ENCODE measurements around the gene TBCK.
"Not testable (repeated sequence)": the region's sequence is repeated elsewhere in the genome, so short reads cannot be mapped to it uniquely, and the experiment has no call there.

TBCK gene

GRCh38 chr4:106140601-106141000 lies 175.4 kb downstream of the TBCK start:
- peaks cover 0 to 2% (median under 1%) of the 10 kb centered on the region in 4 experiments for H3K36me3 ChIP-seq (ENCODE audit: control insufficient read depth in 4 of 4, insufficient read depth in 4 of 4, low read length in 3 of 4)
- no peak for DNase-seq
- CTCF ChIA-PET = no interaction called here
- no peaks in the 10 kb centered on the region for H3K4me1 ChIP-seq (ENCODE audit: control extremely low read depth in 1 of 4, control insufficient read depth in 4 of 4, insufficient read depth in 4 of 4, low read length in 3 of 4)
- no peaks in the 10 kb centered on the region for H3K27me3 ChIP-seq (replicated peaks in 2 of 5; ENCODE audit: control insufficient read depth in 4 of 5, insufficient read depth in 5 of 5, low read length in 4 of 5)
- POLR2A ChIA-PET = no interaction called here
- no peak overlapping the region for H3K4me3 ChIP-seq (ENCODE audit: control insufficient read depth in 1 of 7, extremely low read depth in 1 of 7, insufficient read depth in 4 of 7, low read depth in 2 of 7, low read length in 6 of 7)
- H3K27ac ChIP-seq (ENCODE audit: insufficient read depth in 1 of 2, low read depth in 1 of 2, low read length in 2 of 2, poor library complexity in 1 of 2, severe bottlenecking in 2 of 2) = no peak overlapping the region
- H3K9me3 ChIP-seq (ENCODE audit: control extremely low read depth in 1 of 5, control insufficient read depth in 4 of 5, insufficient read depth in 2 of 5, low read depth in 1 of 5, low read length in 4 of 5) = peaks cover 0 to 3% (median 0%) of the 10 kb centered on the region in 5 experiments
- WGBS (ENCODE audit: insufficient coverage) = no CpG with 5 or more reads among the region's 1 CpG

GRCh38 chr4:106136777-106137331 lies 179.2 kb downstream of the TBCK start:
- CTCF ChIA-PET = no interaction called here
- no peak for DNase-seq
- peaks cover 3 to 15% (median 4%) of the 10 kb centered on the region in 4 experiments for H3K36me3 ChIP-seq (ENCODE audit: control insufficient read depth in 4 of 4, insufficient read depth in 4 of 4, low read length in 3 of 4)
- POLR2A ChIA-PET = no interaction called here
- no peaks in the 10 kb centered on the region for H3K4me1 ChIP-seq (ENCODE audit: control extremely low read depth in 1 of 4, control insufficient read depth in 4 of 4, insufficient read depth in 4 of 4, low read length in 3 of 4)
- no peak overlapping the region for H3K4me3 ChIP-seq (ENCODE audit: control insufficient read depth in 1 of 7, extremely low read depth in 1 of 7, insufficient read depth in 4 of 7, low read depth in 2 of 7, low read length in 6 of 7)
- H3K27ac ChIP-seq (ENCODE audit: insufficient read depth in 1 of 2, low read depth in 1 of 2, low read length in 2 of 2, poor library complexity in 1 of 2, severe bottlenecking in 2 of 2) = no peak overlapping the region
- peaks cover 0 to 9% (median 4%) of the 10 kb centered on the region in 5 experiments for H3K9me3 ChIP-seq (ENCODE audit: control extremely low read depth in 1 of 5, control insufficient read depth in 4 of 5, insufficient read depth in 2 of 5, low read depth in 1 of 5, low read length in 4 of 5)
- H3K27me3 ChIP-seq (replicated peaks in 2 of 5; ENCODE audit: control insufficient read depth in 4 of 5, insufficient read depth in 5 of 5, low read length in 4 of 5) = no peaks in the 10 kb centered on the region

GRCh38 chr4:106132045-106132444 lies 184.0 kb downstream of the TBCK start:
- no peak overlapping the region for H3K27ac ChIP-seq (ENCODE audit: insufficient read depth in 1 of 2, low read depth in 1 of 2, low read length in 2 of 2, poor library complexity in 1 of 2, severe bottlenecking in 2 of 2)
- DNase-seq = no peak
- no peak overlapping the region for H3K4me3 ChIP-seq (ENCODE audit: control insufficient read depth in 1 of 7, extremely low read depth in 1 of 7, insufficient read depth in 4 of 7, low read depth in 2 of 7, low read length in 6 of 7)
- peaks cover 3 to 18% (median 4%) of the 10 kb centered on the region in 4 experiments for H3K36me3 ChIP-seq (ENCODE audit: control insufficient read depth in 4 of 4, insufficient read depth in 4 of 4, low read length in 3 of 4)
- H3K4me1 ChIP-seq (ENCODE audit: control extremely low read depth in 1 of 4, control insufficient read depth in 4 of 4, insufficient read depth in 4 of 4, low read length in 3 of 4) = no peaks in the 10 kb centered on the region
- H3K27me3 ChIP-seq (replicated peaks in 2 of 5; ENCODE audit: control insufficient read depth in 4 of 5, insufficient read depth in 5 of 5, low read length in 4 of 5) = no peaks in the 10 kb centered on the region
- H3K9me3 ChIP-seq (ENCODE audit: control extremely low read depth in 1 of 5, control insufficient read depth in 4 of 5, insufficient read depth in 2 of 5, low read depth in 1 of 5, low read length in 4 of 5) = peaks cover 0 to 13% (median 4%) of the 10 kb centered on the region in 5 experiments
- POLR2A ChIA-PET = no interaction called here
- CTCF ChIA-PET = no interaction called here

GRCh38 chr4:106126062-106126461 lies 189.9 kb downstream of the TBCK start:
- H3K27me3 ChIP-seq (replicated peaks in 2 of 5; ENCODE audit: control insufficient read depth in 4 of 5, insufficient read depth in 5 of 5, low read length in 4 of 5) = no peaks in the 10 kb centered on the region
- 100% methylated on average over 1 of the region's 2 CpGs for WGBS (ENCODE audit: insufficient coverage)
- no peak overlapping the region for H3K4me3 ChIP-seq (ENCODE audit: control insufficient read depth in 1 of 7, extremely low read depth in 1 of 7, insufficient read depth in 4 of 7, low read depth in 2 of 7, low read length in 6 of 7)
- H3K4me1 ChIP-seq (ENCODE audit: control extremely low read depth in 1 of 4, control insufficient read depth in 4 of 4, insufficient read depth in 4 of 4, low read length in 3 of 4) = no peaks in the 10 kb centered on the region
- no peak for DNase-seq
- POLR2A ChIA-PET = no interaction called here
- CTCF ChIA-PET = no interaction called here
- peaks cover 0 to 5% (median 1%) of the 10 kb centered on the region in 4 experiments for H3K36me3 ChIP-seq (ENCODE audit: control insufficient read depth in 4 of 4, insufficient read depth in 4 of 4, low read length in 3 of 4)
- H3K27ac ChIP-seq (ENCODE audit: insufficient read depth in 1 of 2, low read depth in 1 of 2, low read length in 2 of 2, poor library complexity in 1 of 2, severe bottlenecking in 2 of 2) = no peak overlapping the region
- peaks cover 0 to 2% (median 0%) of the 10 kb centered on the region in 5 experiments for H3K9me3 ChIP-seq (ENCODE audit: control extremely low read depth in 1 of 5, control insufficient read depth in 4 of 5, insufficient read depth in 2 of 5, low read depth in 1 of 5, low read length in 4 of 5)

- H3K27ac ChIP-seq (ENCODE audit: insufficient read depth in 1 of 2, low read depth in 1 of 2, low read length in 2 of 2, poor library complexity in 1 of 2, severe bottlenecking in 2 of 2); DNase-seq; POLR2A ChIA-PET; H3K27me3 ChIP-seq (replicated peaks in 2 of 5; ENCODE audit: control insufficient read depth in 4 of 5, insufficient read depth in 5 of 5, low read length in 4 of 5); CTCF ChIA-PET; H3K9me3 ChIP-seq (ENCODE audit: control extremely low read depth in 1 of 5, control insufficient read depth in 4 of 5, insufficient read depth in 2 of 5, low read depth in 1 of 5, low read length in 4 of 5); H3K4me1 ChIP-seq (ENCODE audit: control extremely low read depth in 1 of 4, control insufficient read depth in 4 of 4, insufficient read depth in 4 of 4, low read length in 3 of 4); H3K4me3 ChIP-seq (ENCODE audit: control insufficient read depth in 1 of 7, extremely low read depth in 1 of 7, insufficient read depth in 4 of 7, low read depth in 2 of 7, low read length in 6 of 7): not testable (repeated sequence)
- 98% methylated on average over 12 of the region's 28 CpGs for WGBS (ENCODE audit: insufficient coverage)
- peaks cover 0 to 18% (median 6%) of the 10 kb centered on the region in 4 experiments for H3K36me3 ChIP-seq (ENCODE audit: control insufficient read depth in 4 of 4, insufficient read depth in 4 of 4, low read length in 3 of 4)
Measured at GRCh38 chr4:106119949-106120555, 196.0 kb downstream of the TBCK start.

GRCh38 chr4:106116025-106116424 lies 200.0 kb downstream of the TBCK start:
- no peaks in the 10 kb centered on the region for H3K27me3 ChIP-seq (replicated peaks in 2 of 5; ENCODE audit: control insufficient read depth in 4 of 5, insufficient read depth in 5 of 5, low read length in 4 of 5)
- no peak for DNase-seq
- H3K4me1 ChIP-seq (ENCODE audit: control extremely low read depth in 1 of 4, control insufficient read depth in 4 of 4, insufficient read depth in 4 of 4, low read length in 3 of 4) = no peaks in the 10 kb centered on the region
- peaks cover 6 to 51% (median 17%) of the 10 kb centered on the region in 4 experiments for H3K36me3 ChIP-seq (ENCODE audit: control insufficient read depth in 4 of 4, insufficient read depth in 4 of 4, low read length in 3 of 4)
- no peak overlapping the region for H3K27ac ChIP-seq (ENCODE audit: insufficient read depth in 1 of 2, low read depth in 1 of 2, low read length in 2 of 2, poor library complexity in 1 of 2, severe bottlenecking in 2 of 2)
- peaks cover 0 to 31% (median 17%) of the 10 kb centered on the region in 5 experiments for H3K9me3 ChIP-seq (ENCODE audit: control extremely low read depth in 1 of 5, control insufficient read depth in 4 of 5, insufficient read depth in 2 of 5, low read depth in 1 of 5, low read length in 4 of 5)
- WGBS (ENCODE audit: insufficient coverage) = 100% methylated on average over 1 of the region's 2 CpGs
- H3K4me3 ChIP-seq (ENCODE audit: control insufficient read depth in 1 of 7, extremely low read depth in 1 of 7, insufficient read depth in 4 of 7, low read depth in 2 of 7, low read length in 6 of 7) = no peak overlapping the region
- POLR2A ChIA-PET = no interaction called here
- CTCF ChIA-PET = no interaction called here

- H3K4me3 ChIP-seq (ENCODE audit: control insufficient read depth in 1 of 7, extremely low read depth in 1 of 7, insufficient read depth in 4 of 7, low read depth in 2 of 7, low read length in 6 of 7) = no peak overlapping the region
- no peaks in the 10 kb centered on the region for H3K27me3 ChIP-seq (replicated peaks in 2 of 5; ENCODE audit: control insufficient read depth in 4 of 5, insufficient read depth in 5 of 5, low read length in 4 of 5)
- no peak for DNase-seq
- H3K4me1 ChIP-seq (ENCODE audit: control extremely low read depth in 1 of 4, control insufficient read depth in 4 of 4, insufficient read depth in 4 of 4, low read length in 3 of 4) = no peaks in the 10 kb centered on the region
- no peak overlapping the region for H3K27ac ChIP-seq (ENCODE audit: insufficient read depth in 1 of 2, low read depth in 1 of 2, low read length in 2 of 2, poor library complexity in 1 of 2, severe bottlenecking in 2 of 2)
- ChIA-PET POLR2A (no interaction called here), CTCF (no interaction called here)
- peaks cover 0 to 47% (median 31%) of the 10 kb centered on the region in 5 experiments for H3K9me3 ChIP-seq (ENCODE audit: control extremely low read depth in 1 of 5, control insufficient read depth in 4 of 5, insufficient read depth in 2 of 5, low read depth in 1 of 5, low read length in 4 of 5)
- 96% methylated on average over 7 of the region's 8 CpGs for WGBS (ENCODE audit: insufficient coverage)
- H3K36me3 ChIP-seq (ENCODE audit: control insufficient read depth in 4 of 4, insufficient read depth in 4 of 4, low read length in 3 of 4) = peaks cover 16 to 67% (median 21%) of the 10 kb centered on the region in 4 experiments
Measured at GRCh38 chr4:106114270-106114669, 201.7 kb downstream of the TBCK start.

Measured in common myeloid progenitor, CD34-positive (primary cell).